WTC11 (cell line): ENCODE data around the gene PSMF1. TPM values are rescaled to one million over a fixed set of nuclear protein-coding genes. Genes with fewer than 3 reads are reported as not detected.

Source experiments
- ATAC-seq: fragments of 200-7000 bp; cut with Tn5 transposase; 2 replicates; pipeline ENCODE4 v1.10.0; 2021; ENCODE audit warnings: mild to moderate bottlenecking, moderate library complexity
- CTCF ChIA-PET: fragments of 300-600 bp; sonication (Branson Sonifier 250); formaldehyde crosslinking; loops from one replicate; lab custom pipeline; 2021; ENCODE audit warnings: antibody characterized with exemption; lab: Charles Lee
- POLR2A ChIA-PET: fragments of 350-600 bp; sonication (Branson Sonifier 250); formaldehyde crosslinking; loops from one replicate; lab custom pipeline; 2021; ENCODE audit warnings: antibody characterized with exemption; lab: Charles Lee
- DNase-seq: peaks from one replicate; pipeline ENCODE4 v3.0.0; 2021; ENCODE audit warnings: low spot score
- H3K27ac Mint-ChIP-seq: 2 replicates; pipeline ENCODE4 v1.8.0; 2021; ENCODE audit warnings: mixed read lengths
- H3K27me3 Mint-ChIP-seq: 2 replicates; pipeline ENCODE4 v1.8.0; 2021; ENCODE audit warnings: low read depth, mild to moderate bottlenecking, moderate library complexity, mixed read lengths
- H3K36me3 Mint-ChIP-seq: 2 replicates; pipeline ENCODE4 v1.8.0; 2021; ENCODE audit warnings: mixed read lengths
- H3K4me1 Mint-ChIP-seq: 2 replicates; pipeline ENCODE4 v1.8.0; 2022; ENCODE audit warnings: mixed read lengths
- H3K4me3 Mint-ChIP-seq: 2 replicates; pipeline ENCODE4 v1.8.0; 2021; ENCODE audit warnings: mild to moderate bottlenecking, moderate library complexity, mixed read lengths
- H3K9me3 Mint-ChIP-seq: 2 replicates; pipeline ENCODE4 v1.8.0; 2021; ENCODE audit warnings: mixed read lengths
- ARID4B ChIP-seq: sonication (generic); formaldehyde crosslinking; IDR thresholded peaks from 2 replicates; pipeline ENCODE4 v1.8.0; 2023; ENCODE audit warnings: missing genetic modification reagents, mild to moderate bottlenecking, borderline replicate concordance
- ATF2 ChIP-seq: sonication (generic); formaldehyde crosslinking; IDR thresholded peaks from 2 replicates; pipeline ENCODE4 v1.8.1; 2022; ENCODE audit warnings: low read depth, missing genetic modification reagents, borderline replicate concordance
- CREM ChIP-seq: sonication (generic); formaldehyde crosslinking; IDR thresholded peaks from 2 replicates; pipeline ENCODE4 v1.8.1; 2022; ENCODE audit warnings: mild to moderate bottlenecking, missing genetic modification reagents, moderate library complexity
- EMX1 ChIP-seq: fragments of 250-450 bp; sonication (Bioruptor Pico); IDR thresholded peaks from 2 replicates; pipeline ENCODE4 v1.8.0; 2021; ENCODE audit warnings: mild to moderate bottlenecking
- FOXK1 ChIP-seq: sonication (generic); formaldehyde crosslinking; IDR thresholded peaks from 2 replicates; pipeline ENCODE4 v1.8.0; 2022; ENCODE audit warnings: mild to moderate bottlenecking, moderate library complexity, missing genetic modification reagents
- GRHL2 ChIP-seq: fragments of 250-450 bp; sonication (Bioruptor Pico); IDR thresholded peaks from 2 replicates; pipeline ENCODE4 v1.8.0; 2022; ENCODE audit warnings: mild to moderate bottlenecking, moderate library complexity; ENCODE audit not compliant: insufficient replicate concordance, severe bottlenecking
- NR3C1 ChIP-seq: sonication (generic); formaldehyde crosslinking; conservative IDR thresholded peaks from 2 replicates; pipeline ENCODE4 v1.8.1; 2023; ENCODE audit warnings: low read depth, mild to moderate bottlenecking, missing genetic modification reagents
- PRDM15 ChIP-seq: sonication (generic); formaldehyde crosslinking; IDR thresholded peaks from 2 replicates; pipeline ENCODE4 v1.8.0; 2022; ENCODE audit warnings: missing genetic modification reagents
- SMAD3 ChIP-seq: sonication (generic); formaldehyde crosslinking; IDR thresholded peaks from 2 replicates; pipeline ENCODE4 v1.8.0; 2022; ENCODE audit warnings: missing genetic modification reagents, mild to moderate bottlenecking, borderline replicate concordance
- SMAD4 ChIP-seq: sonication (generic); formaldehyde crosslinking; IDR thresholded peaks from 2 replicates; pipeline ENCODE4 v1.8.0; 2022; ENCODE audit warnings: mild to moderate bottlenecking, missing genetic modification reagents
- SP1 ChIP-seq: sonication (generic); formaldehyde crosslinking; conservative IDR thresholded peaks from 2 replicates; pipeline ENCODE4 v1.8.1; 2022; ENCODE audit warnings: missing genetic modification reagents
- TEAD4 ChIP-seq: sonication (generic); formaldehyde crosslinking; IDR thresholded peaks from 2 replicates; pipeline ENCODE4 v1.8.0; 2022; ENCODE audit warnings: mild to moderate bottlenecking, missing genetic modification reagents
- ZNF232 ChIP-seq: sonication (generic); formaldehyde crosslinking; IDR thresholded peaks from 2 replicates; pipeline ENCODE4 v1.8.0; 2022; ENCODE audit warnings: mild to moderate bottlenecking, missing genetic modification reagents
- total RNA-seq: library from RNA; stranded (reverse); gene quantifications from 3 replicates; pipeline ENCODE4 v1.2.3, GENCODE V29; 2021
- TF ChIP-seq, protein P1 (sequence below): fragments of 250-450 bp; sonication (Bioruptor Pico); conservative IDR thresholded peaks from 2 replicates; pipeline ENCODE4 v1.9.0; 2021; ENCODE audit warnings: mild to moderate bottlenecking
- TF ChIP-seq, protein P2 (sequence below): sonication (generic); formaldehyde crosslinking; IDR thresholded peaks from 2 replicates; pipeline ENCODE4 v1.8.1; 2022; ENCODE audit warnings: low read depth, mild to moderate bottlenecking, moderate library complexity, missing genetic modification reagents, borderline replicate concordance
- TF ChIP-seq, protein P3 (sequence below): fragments of 250-450 bp; sonication (Bioruptor Pico); IDR thresholded peaks from 2 replicates; pipeline ENCODE4 v1.9.0; 2021; ENCODE audit warnings: mild to moderate bottlenecking

Gene PSMF1
- total RNA-seq, 1 experiment from 2014 or later: 113 TPM

- POLR2A ChIA-PET: no interaction called here
These were observed 32.6 kb downstream of the PSMF1 start for GRCh38 chr20:1150968-1151367.

DNA sequence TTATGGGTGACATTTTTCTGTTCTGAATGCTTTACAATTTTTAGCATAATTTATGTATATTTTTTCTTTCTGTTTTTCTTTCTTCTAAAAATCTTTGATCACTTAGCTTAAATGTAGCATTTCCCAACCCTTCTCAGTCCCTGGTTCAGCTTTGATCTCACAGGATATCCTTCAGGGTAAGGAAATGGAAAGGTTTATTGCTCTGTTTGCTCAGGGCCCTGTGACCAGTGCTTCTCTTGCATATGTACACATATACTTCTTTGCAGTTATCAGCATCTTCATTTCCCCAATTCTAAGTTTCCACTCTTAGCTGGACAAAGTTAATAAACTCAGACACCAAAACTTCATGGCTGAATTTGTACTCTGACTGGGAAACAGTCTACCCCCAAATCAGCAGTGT is 35.8 kb downstream of the PSMF1 start:
- ATAC-seq: no peak
- ChIA-PET CTCF (no interaction called here), POLR2A (interaction anchor here (0.5 kb wide), 1 partner anchor 8 kb away, joined by 3 read pairs; no protein-coding TSS in a partner anchor)
- no peaks in the 10 kb centered on the region for H3K9me3 Mint-ChIP-seq
- H3K4me1 Mint-ChIP-seq: no peaks in the 10 kb centered on the region
- H3K4me3 Mint-ChIP-seq: no peak overlapping the region
- peaks cover 14% of the 10 kb centered on the region for H3K36me3 Mint-ChIP-seq
- H3K27ac Mint-ChIP-seq: no peak overlapping the region
- no peak for DNase-seq
- no peaks in the 10 kb centered on the region for H3K27me3 Mint-ChIP-seq
- TF ChIP-seq SMAD3 (CRISPR knock-in tag): no peak
- no peak for TF ChIP-seq GRHL2
- TF ChIP-seq SP1 (CRISPR knock-in tag): no peak

More at GRCh38 chr20:1150968-1151367, 32.6 kb downstream of the PSMF1 start:
- CTCF ChIA-PET: interaction anchor here (1.6 kb wide), 1 partner anchor 26 kb away, joined by 5 read pairs; no protein-coding TSS in a partner anchor
- Mint-ChIP-seq H3K27ac (no peak overlapping the region), H3K36me3 (peaks cover 23% of the 10 kb centered on the region), H3K4me1 (no peaks in the 10 kb centered on the region), H3K27me3 (no peaks in the 10 kb centered on the region), H3K4me3 (no peak overlapping the region), H3K9me3 (no peaks in the 10 kb centered on the region)
- TF ChIP-seq SMAD4 (CRISPR knock-in tag): no peak
- ATAC-seq (no peak), DNase-seq (no peak)

GRCh38 chr20:1154691-1155090 is 36.3 kb downstream of the PSMF1 start:
- CTCF ChIA-PET: no interaction called here
- H3K9me3 Mint-ChIP-seq: no peaks in the 10 kb centered on the region
- H3K36me3 Mint-ChIP-seq: peaks cover 14% of the 10 kb centered on the region
- DNase-seq: no peak
- no peak overlapping the region for H3K4me3 Mint-ChIP-seq
- no peaks in the 10 kb centered on the region for H3K4me1 Mint-ChIP-seq
- no peak overlapping the region for H3K27ac Mint-ChIP-seq
- no peaks in the 10 kb centered on the region for H3K27me3 Mint-ChIP-seq
- no peak for ATAC-seq
- POLR2A ChIA-PET: no interaction called here
- TF ChIP-seq SMAD4 (CRISPR knock-in tag) (no peak), NR3C1 (CRISPR knock-in tag) (no peak), EMX1 (CRISPR knock-in tag) (no peak), FOXK1 (CRISPR knock-in tag) (no peak), TEAD4 (CRISPR knock-in tag) (no peak), CREM (CRISPR knock-in tag) (no peak), PRDM15 (no peak), ZNF232 (CRISPR knock-in tag) (no peak), ATF2 (CRISPR knock-in tag) (no peak), ARID4B (CRISPR knock-in tag) (no peak)
- TF ChIP-seq, protein P1, sequence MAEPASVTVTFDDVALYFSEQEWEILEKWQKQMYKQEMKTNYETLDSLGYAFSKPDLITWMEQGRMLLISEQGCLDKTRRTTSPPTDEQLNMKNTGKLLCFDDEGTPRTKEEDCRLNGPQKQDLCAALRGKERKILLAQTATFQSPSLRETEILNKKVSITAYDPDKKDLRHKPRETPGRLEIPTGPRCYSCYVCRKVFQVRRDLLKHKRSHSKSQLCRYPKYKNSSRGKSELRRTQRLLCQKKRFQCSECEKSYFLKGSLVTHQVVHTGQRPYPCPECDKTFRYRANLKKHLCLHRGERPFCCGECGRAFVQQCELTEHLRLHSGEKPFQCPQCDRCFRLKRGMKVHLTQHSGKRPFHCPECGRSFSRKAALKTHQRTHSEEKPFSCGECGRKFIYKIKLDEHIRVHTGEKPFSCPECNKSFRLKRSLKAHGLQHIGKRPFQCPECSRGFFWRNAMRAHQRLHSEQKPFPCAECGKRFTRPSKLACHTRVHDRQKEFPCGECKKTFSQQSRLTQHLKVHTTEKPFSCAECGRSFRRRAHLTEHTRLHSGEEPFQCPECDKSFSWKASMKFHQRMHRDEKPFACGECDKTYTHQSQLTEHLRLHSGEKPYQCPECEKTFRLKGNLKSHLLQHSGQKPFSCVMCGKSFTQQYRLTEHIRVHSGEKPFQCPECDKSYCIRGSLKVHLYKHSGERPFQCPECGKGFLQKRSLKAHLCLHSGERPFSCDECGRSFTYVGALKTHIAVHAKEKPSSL (CRISPR knock-in tag): no peak
- TF ChIP-seq, protein P2, sequence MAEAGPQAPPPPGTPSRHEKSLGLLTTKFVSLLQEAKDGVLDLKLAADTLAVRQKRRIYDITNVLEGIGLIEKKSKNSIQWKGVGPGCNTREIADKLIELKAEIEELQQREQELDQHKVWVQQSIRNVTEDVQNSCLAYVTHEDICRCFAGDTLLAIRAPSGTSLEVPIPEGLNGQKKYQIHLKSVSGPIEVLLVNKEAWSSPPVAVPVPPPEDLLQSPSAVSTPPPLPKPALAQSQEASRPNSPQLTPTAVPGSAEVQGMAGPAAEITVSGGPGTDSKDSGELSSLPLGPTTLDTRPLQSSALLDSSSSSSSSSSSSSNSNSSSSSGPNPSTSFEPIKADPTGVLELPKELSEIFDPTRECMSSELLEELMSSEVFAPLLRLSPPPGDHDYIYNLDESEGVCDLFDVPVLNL (CRISPR knock-in tag): no peak
- TF ChIP-seq, protein P3, sequence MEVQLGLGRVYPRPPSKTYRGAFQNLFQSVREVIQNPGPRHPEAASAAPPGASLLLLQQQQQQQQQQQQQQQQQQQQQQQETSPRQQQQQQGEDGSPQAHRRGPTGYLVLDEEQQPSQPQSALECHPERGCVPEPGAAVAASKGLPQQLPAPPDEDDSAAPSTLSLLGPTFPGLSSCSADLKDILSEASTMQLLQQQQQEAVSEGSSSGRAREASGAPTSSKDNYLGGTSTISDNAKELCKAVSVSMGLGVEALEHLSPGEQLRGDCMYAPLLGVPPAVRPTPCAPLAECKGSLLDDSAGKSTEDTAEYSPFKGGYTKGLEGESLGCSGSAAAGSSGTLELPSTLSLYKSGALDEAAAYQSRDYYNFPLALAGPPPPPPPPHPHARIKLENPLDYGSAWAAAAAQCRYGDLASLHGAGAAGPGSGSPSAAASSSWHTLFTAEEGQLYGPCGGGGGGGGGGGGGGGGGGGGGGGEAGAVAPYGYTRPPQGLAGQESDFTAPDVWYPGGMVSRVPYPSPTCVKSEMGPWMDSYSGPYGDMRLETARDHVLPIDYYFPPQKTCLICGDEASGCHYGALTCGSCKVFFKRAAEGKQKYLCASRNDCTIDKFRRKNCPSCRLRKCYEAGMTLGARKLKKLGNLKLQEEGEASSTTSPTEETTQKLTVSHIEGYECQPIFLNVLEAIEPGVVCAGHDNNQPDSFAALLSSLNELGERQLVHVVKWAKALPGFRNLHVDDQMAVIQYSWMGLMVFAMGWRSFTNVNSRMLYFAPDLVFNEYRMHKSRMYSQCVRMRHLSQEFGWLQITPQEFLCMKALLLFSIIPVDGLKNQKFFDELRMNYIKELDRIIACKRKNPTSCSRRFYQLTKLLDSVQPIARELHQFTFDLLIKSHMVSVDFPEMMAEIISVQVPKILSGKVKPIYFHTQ: no peak
